Placental epithelial cell (primary cell): ENCODE results near the gene TMEM106C. TPM values are rescaled to one million over a fixed set of nuclear protein-coding genes. Genes with fewer than 3 reads are reported as not detected.

Source experiments
- total RNA-seq: library from RNA; depleted of rRNA; stranded (reverse); fragments of >200 nt; gene quantifications from 2 replicates; pipeline ENCODE4 v1.2.3, GENCODE V29; 2012

The TMEM106C gene, protein sequence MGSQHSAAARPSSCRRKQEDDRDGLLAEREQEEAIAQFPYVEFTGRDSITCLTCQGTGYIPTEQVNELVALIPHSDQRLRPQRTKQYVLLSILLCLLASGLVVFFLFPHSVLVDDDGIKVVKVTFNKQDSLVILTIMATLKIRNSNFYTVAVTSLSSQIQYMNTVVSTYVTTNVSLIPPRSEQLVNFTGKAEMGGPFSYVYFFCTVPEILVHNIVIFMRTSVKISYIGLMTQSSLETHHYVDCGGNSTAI
- total RNA-seq, result 17.7 and 71.0 TPM in 2 replicates

DNA sequence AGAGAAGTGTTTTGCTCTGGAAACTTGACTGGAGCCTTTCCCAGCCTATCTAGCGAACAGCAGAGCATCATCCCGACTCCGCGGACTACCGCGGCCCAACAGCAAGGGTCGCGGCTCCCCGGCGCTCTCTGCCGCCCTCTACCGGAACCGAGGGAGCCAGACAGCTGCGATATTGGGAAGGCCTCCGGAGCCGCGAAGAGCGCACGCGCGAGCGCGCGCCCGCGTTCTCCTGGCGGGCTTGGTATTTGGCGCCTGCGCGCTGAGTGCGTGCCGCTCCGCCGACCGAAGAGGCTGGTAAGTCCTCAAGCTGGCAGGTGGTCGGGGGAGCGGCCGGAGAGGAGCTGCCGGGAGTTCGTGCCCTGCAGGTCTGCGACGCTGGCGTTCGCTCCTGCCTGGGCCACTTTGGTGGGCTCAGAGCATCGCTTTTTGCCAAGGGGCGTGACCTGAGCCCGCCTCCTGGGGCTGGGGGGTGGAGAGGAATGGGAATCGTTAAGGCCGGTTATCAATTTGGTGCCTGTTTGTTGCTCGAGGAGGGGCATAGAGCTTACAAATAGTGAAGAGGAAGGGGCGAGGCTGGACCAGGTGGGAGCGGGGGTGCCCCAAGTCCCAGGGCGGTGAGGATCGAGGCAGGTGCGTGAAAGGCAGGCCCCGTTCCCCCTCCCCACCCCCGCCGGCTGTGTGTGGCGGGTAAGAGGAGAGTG, at the start of gene TMEM106C:
TMEM106C (plus strand) TSS at position 257 of the 701 bp plus-strand sequence. CDS start 641 bp downstream, outside the sequence.

DNA sequence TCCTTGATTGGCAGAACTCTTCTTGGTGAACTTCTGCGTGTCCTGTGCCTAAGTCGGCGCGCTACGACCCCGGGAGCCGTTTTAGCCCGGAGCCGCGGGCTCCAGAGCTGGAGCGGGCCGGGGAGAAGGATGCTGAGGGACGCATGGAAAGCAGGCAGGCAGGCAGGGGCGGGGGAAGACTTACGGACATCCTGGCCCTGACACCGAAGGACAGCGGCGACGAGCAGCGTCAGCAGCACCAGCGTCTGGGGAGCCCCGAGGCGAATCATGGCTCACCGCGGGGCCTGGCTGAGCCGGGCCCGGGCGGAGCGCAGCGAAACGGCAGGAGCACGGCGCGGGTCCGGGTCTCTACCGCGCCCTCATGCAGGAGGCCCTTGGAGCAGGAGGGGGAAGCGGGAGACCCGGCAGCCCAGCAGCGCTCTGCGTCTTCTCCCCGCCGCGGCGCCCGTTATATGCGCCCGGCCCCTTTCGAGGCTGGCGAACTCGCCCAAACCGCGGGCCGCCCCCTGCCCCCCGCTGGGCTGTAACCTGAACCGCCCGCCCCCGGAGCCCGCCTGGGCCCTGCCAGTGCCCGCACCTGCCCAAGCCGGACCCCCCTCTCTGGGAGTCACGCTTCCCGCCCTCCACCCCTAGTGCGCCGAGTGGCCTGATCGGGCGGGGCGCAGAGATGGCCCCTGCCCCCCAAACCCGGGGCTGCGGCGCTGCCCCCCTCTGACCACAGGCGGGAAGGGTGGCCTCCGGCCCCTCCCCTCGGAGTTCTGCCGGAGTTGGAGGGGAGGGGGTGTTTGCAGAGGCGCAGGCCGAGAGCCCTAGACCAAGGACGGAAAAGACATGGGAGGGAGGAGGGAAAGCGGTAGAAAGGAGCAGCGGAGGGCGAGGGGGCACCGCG, 40.9 kb downstream of the TMEM106C start, which contains the start of gene COL2A1:
COL2A1 (minus strand) TSS at position 424 of the 889 bp plus-strand sequence; CDS start at position 269, 155 bp downstream.

Other genes with a start within 250 kb of the TMEM106C start
- 1.8 and 9.8 TPM in 2 replicates for gene ENDOU, start 238.1 kb upstream of the TMEM106C start, total RNA-seq
- gene RAPGEF3, start 204.7 kb upstream of the TMEM106C start, total RNA-seq, result 3.6 and 5.1 TPM in 2 replicates
- 5.5 and 9.3 TPM in 2 replicates for gene SLC48A1, start 190.4 kb upstream of the TMEM106C start, total RNA-seq
- gene HDAC7, start 143.7 kb upstream of the TMEM106C start, total RNA-seq, result 62.8 and 73.3 TPM in 2 replicates
- 3.1 and 13.6 TPM in 2 replicates for gene VDR, start 58.6 kb upstream of the TMEM106C start, total RNA-seq
- gene COL2A1, start 40.9 kb downstream of the TMEM106C start, total RNA-seq, result under 0.01 and 1.5 TPM in 2 replicates
- 25.1 and 28.2 TPM in 2 replicates for gene SENP1, start 142.5 kb downstream of the TMEM106C start, total RNA-seq
- gene PFKM, start 155.8 kb downstream of the TMEM106C start, total RNA-seq, result 44.6 and 58.1 TPM in 2 replicates
- 20.0 and 28.5 TPM in 2 replicates for gene ASB8, start 193.9 kb downstream of the TMEM106C start, total RNA-seq
- 0.11 TPM in 1 of 2 replicates, not detected in the other for gene CCDC184, start 220.0 kb downstream of the TMEM106C start, total RNA-seq
- 0.22 TPM in 1 of 2 replicates, not detected in the other for gene OR10AD1, start 239.7 kb downstream of the TMEM106C start, total RNA-seq